ENCODE data around the gene SP9.

DNA sequence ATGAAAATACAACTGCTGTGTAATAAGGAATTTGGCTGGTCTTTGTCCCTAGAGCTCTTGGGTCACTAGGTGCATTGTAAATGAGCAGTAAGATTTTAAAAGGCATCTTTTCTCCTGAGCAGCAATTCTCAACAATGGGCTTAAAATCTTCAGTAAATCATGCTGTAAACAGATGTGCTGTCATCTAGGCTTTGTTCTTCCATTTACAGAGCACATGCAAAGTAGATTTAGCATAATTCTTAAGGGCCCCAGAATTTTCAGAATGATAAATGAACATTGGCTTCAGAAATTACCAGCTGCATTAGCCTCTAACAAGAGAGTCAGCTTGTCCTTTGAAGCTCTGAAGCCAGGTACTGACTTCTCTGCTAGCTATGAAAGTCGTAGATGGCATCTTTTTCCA lies 33.9 kb downstream of the SP9 start:
- no peak for TF ChIP-seq CTCF (conservative IDR thresholded peaks at IDR 0.05; ENCODE audit: low read depth, low read length)
- no peak for TF ChIP-seq EZH2 (IDR thresholded peaks at IDR 0.05; ENCODE audit: borderline replicate concordance, low read depth, low read length, poor library complexity, severe bottlenecking)
